ENCODE results near the gene TEX50.
"Not testable (repeated sequence)": the region's sequence is repeated elsewhere in the genome, so short reads cannot be mapped to it uniquely, and the experiment has no call there.

TEX50 gene

GRCh38 chr1:173616859-173617258 is 18.3 kb upstream of the TEX50 start:
- Histone ChIP-seq H3K4me1 (ENCODE audit: control insufficient read depth, low read length) (no peaks in the 10 kb centered on the region), H3K9me2 (replicated peaks; ENCODE audit: control insufficient read depth, low read length) (no peaks in the 10 kb centered on the region), H3F3A (ENCODE audit: control insufficient read depth, insufficient read depth) (no peaks in the 10 kb centered on the region), H3K27ac (ENCODE audit: low read depth, low read length) (no peak overlapping the region), H3K27me3 (ENCODE audit: control insufficient read depth, low read length) (no peaks in the 10 kb centered on the region), H3K9me3 (ENCODE audit: control insufficient read depth, insufficient read depth, low read length) (no peaks in the 10 kb centered on the region), H4K20me1 (ENCODE audit: control insufficient read depth, insufficient read depth, low read depth, low read length) (no peaks in the 10 kb centered on the region), H3K79me2 (ENCODE audit: control insufficient read depth, low read length) (no peaks in the 10 kb centered on the region), H3K36me3 (ENCODE audit: control insufficient read depth, low read length) (no peaks in the 10 kb centered on the region), H3K4me3 (ENCODE audit: low read length) (no peak overlapping the region), H3K4me2 (ENCODE audit: low read length) (no peak overlapping the region)
- TF ChIP-seq EZH2phosphoT487 (IDR thresholded peaks at IDR 0.05; ENCODE audit: borderline replicate concordance, low read length) (no peak), CTCF (IDR thresholded peaks at IDR 0.05; ENCODE audit: low read depth, low read length, poor library complexity, severe bottlenecking) (no peak)

- Histone ChIP-seq H3K9me2 (replicated peaks; ENCODE audit: control insufficient read depth, low read length) (no peaks in the 10 kb centered on the region), H3K27me3 (ENCODE audit: control insufficient read depth, low read length) (no peaks in the 10 kb centered on the region), H4K20me1 (ENCODE audit: control insufficient read depth, insufficient read depth, low read depth, low read length) (no peaks in the 10 kb centered on the region), H3K4me1 (ENCODE audit: control insufficient read depth, low read length) (no peaks in the 10 kb centered on the region), H3K79me2 (ENCODE audit: control insufficient read depth, low read length) (no peaks in the 10 kb centered on the region), H3K9me3 (ENCODE audit: control insufficient read depth, insufficient read depth, low read length) (no peaks in the 10 kb centered on the region), H3F3A (ENCODE audit: control insufficient read depth, insufficient read depth) (no peaks in the 10 kb centered on the region), H3K27ac (ENCODE audit: low read depth, low read length) (no peak overlapping the region), H3K4me3 (ENCODE audit: low read length) (no peak overlapping the region), H3K36me3 (ENCODE audit: control insufficient read depth, low read length) (no peaks in the 10 kb centered on the region), H3K4me2 (ENCODE audit: low read length) (no peak overlapping the region)
- TF ChIP-seq CTCF (IDR thresholded peaks at IDR 0.05; ENCODE audit: low read depth, low read length, poor library complexity, severe bottlenecking) (no peak), EZH2phosphoT487 (IDR thresholded peaks at IDR 0.05; ENCODE audit: borderline replicate concordance, low read length) (no peak)
Measured at GRCh38 chr1:173627269-173627668, 7.9 kb upstream of the TEX50 start.

GRCh38 chr1:173628888-173629287 is 6.2 kb upstream of the TEX50 start:
- Histone ChIP-seq H3K9me2 (replicated peaks; ENCODE audit: control insufficient read depth, low read length) (no peaks in the 10 kb centered on the region), H3K79me2 (ENCODE audit: control insufficient read depth, low read length) (no peaks in the 10 kb centered on the region), H3K27me3 (ENCODE audit: control insufficient read depth, low read length) (no peaks in the 10 kb centered on the region), H4K20me1 (ENCODE audit: control insufficient read depth, insufficient read depth, low read depth, low read length) (no peaks in the 10 kb centered on the region), H3K27ac (ENCODE audit: low read depth, low read length) (no peak overlapping the region), H3K9me3 (ENCODE audit: control insufficient read depth, insufficient read depth, low read length) (no peaks in the 10 kb centered on the region), H3K4me1 (ENCODE audit: control insufficient read depth, low read length) (no peaks in the 10 kb centered on the region), H3K4me2 (ENCODE audit: low read length) (no peak overlapping the region), H3K4me3 (ENCODE audit: low read length) (no peak overlapping the region), H3K36me3 (ENCODE audit: control insufficient read depth, low read length) (no peaks in the 10 kb centered on the region), H3F3A (ENCODE audit: control insufficient read depth, insufficient read depth) (no peaks in the 10 kb centered on the region)
- TF ChIP-seq EZH2phosphoT487 (IDR thresholded peaks at IDR 0.05; ENCODE audit: borderline replicate concordance, low read length) (no peak), CTCF (IDR thresholded peaks at IDR 0.05; ENCODE audit: low read depth, low read length, poor library complexity, severe bottlenecking) (no peak)

- H3K27me3 ChIP-seq (ENCODE audit: control insufficient read depth, low read length); H3K27ac ChIP-seq (ENCODE audit: low read depth, low read length); H3K4me3 ChIP-seq (ENCODE audit: low read length); H3K36me3 ChIP-seq (ENCODE audit: control insufficient read depth, low read length); H3K4me2 ChIP-seq (ENCODE audit: low read length); H3K9me2 ChIP-seq (replicated peaks; ENCODE audit: control insufficient read depth, low read length); H3K79me2 ChIP-seq (ENCODE audit: control insufficient read depth, low read length); H3K4me1 ChIP-seq (ENCODE audit: control insufficient read depth, low read length); H4K20me1 ChIP-seq (ENCODE audit: control insufficient read depth, insufficient read depth, low read depth, low read length); H3F3A ChIP-seq (ENCODE audit: control insufficient read depth, insufficient read depth); H3K9me3 ChIP-seq (ENCODE audit: control insufficient read depth, insufficient read depth, low read length): not testable (repeated sequence)
Measured at GRCh38 chr1:173637236-173638042, 2.3 kb downstream of the TEX50 start.

Measured in DOHH2 (cell line).